H9 (cell line): ENCODE measurements around the gene PRMT6. TPM values are rescaled to one million over a fixed set of nuclear protein-coding genes. Genes with fewer than 3 reads are reported as not detected.
"Not testable (repeated sequence)": the region's sequence is repeated elsewhere in the genome, so short reads cannot be mapped to it uniquely, and the experiment has no call there.

Experiments
- DNase-seq: peaks from one replicate; pipeline ENCODE4 v3.0.0-alpha.2; 2017
- H2AFZ ChIP-seq: one replicate; pipeline ENCODE4 v1.6.1; 2013; ENCODE audit warnings: mild to moderate bottlenecking, low read length, control low read depth, moderate library complexity
- H2AK5ac ChIP-seq: 2 replicates; pipeline ENCODE4 v1.6.1; 2013; ENCODE audit warnings: low read length, control low read depth, mixed read lengths; ENCODE audit not compliant: insufficient read length
- H2BK120ac ChIP-seq: one replicate; pipeline ENCODE4 v1.6.1; 2013; ENCODE audit warnings: low read depth, mild to moderate bottlenecking, low read length, control low read depth, inconsistent platforms; ENCODE audit not compliant: poor library complexity, severe bottlenecking
- H2BK12ac ChIP-seq: 2 replicates; pipeline ENCODE4 v1.6.1; 2013; ENCODE audit warnings: low read length, control low read depth, mixed read lengths, low read depth; ENCODE audit not compliant: insufficient read length
- H2BK15ac ChIP-seq: 2 replicates; pipeline ENCODE4 v1.6.1; 2013; ENCODE audit warnings: low read depth, low read length, control low read depth
- H2BK20ac ChIP-seq: one replicate; pipeline ENCODE4 v1.6.1; 2013; ENCODE audit warnings: low read depth, mild to moderate bottlenecking, low read length, control low read depth, inconsistent platforms; ENCODE audit not compliant: poor library complexity, severe bottlenecking
- H2BK5ac ChIP-seq: 2 replicates; pipeline ENCODE4 v1.6.1; 2013; ENCODE audit warnings: low read length, control low read depth, mixed read lengths; ENCODE audit not compliant: insufficient read length
- H3K14ac ChIP-seq: 2 replicates; pipeline ENCODE4 v1.6.1; 2013; ENCODE audit warnings: low read length, control low read depth; ENCODE audit not compliant: insufficient read depth
- H3K18ac ChIP-seq: 2 replicates; pipeline ENCODE4 v1.6.1; 2013; ENCODE audit warnings: low read depth, mild to moderate bottlenecking, mixed read lengths, low read length, control low read depth; ENCODE audit not compliant: insufficient read length
- H3K23ac ChIP-seq: 2 replicates; pipeline ENCODE4 v1.6.1; 2013; ENCODE audit warnings: low read length, control low read depth, mixed read lengths, low read depth; ENCODE audit not compliant: insufficient read length
- H3K23me2 ChIP-seq: 2 replicates; pipeline ENCODE4 v1.6.1; 2013; ENCODE audit warnings: low read depth, mild to moderate bottlenecking, mixed read lengths, low read length, control low read depth; ENCODE audit not compliant: insufficient read length, poor library complexity, severe bottlenecking
- H3K27ac ChIP-seq: 2 replicates; pipeline ENCODE4 v1.5.1; 2013; ENCODE audit warnings: low read length, control low read depth, mixed read lengths, low read depth; ENCODE audit not compliant: insufficient read length
- H3K27me3 ChIP-seq: 2 replicates; pipeline ENCODE4 v1.6.1; 2013; ENCODE audit warnings: low read length, control low read depth, inconsistent platforms; ENCODE audit not compliant: insufficient read depth
- H3K4ac ChIP-seq: 2 replicates; pipeline ENCODE4 v1.6.1; 2013; ENCODE audit warnings: low read depth, mild to moderate bottlenecking, control low read depth, inconsistent platforms, low read length, moderate library complexity
- H3K4me1 ChIP-seq: 2 replicates; pipeline ENCODE4 v1.6.1; 2013; ENCODE audit warnings: low read length, control low read depth, inconsistent platforms; ENCODE audit not compliant: insufficient read depth
- H3K4me2 ChIP-seq: 2 replicates; pipeline ENCODE4 v1.6.1; 2013; ENCODE audit warnings: low read length, control low read depth, mixed read lengths; ENCODE audit not compliant: insufficient read length, insufficient read depth
- H3K56ac ChIP-seq: 2 replicates; pipeline ENCODE4 v1.6.1; 2013; ENCODE audit warnings: low read depth, mild to moderate bottlenecking, mixed read lengths, low read length, control low read depth; ENCODE audit not compliant: insufficient read length
- H3K79me1 ChIP-seq: 2 replicates; pipeline ENCODE4 v1.6.1; 2013; ENCODE audit warnings: low read depth, mild to moderate bottlenecking, moderate library complexity, low read length, control low read depth, inconsistent platforms; ENCODE audit not compliant: insufficient read depth, poor library complexity, severe bottlenecking
- H3K79me2 ChIP-seq: 2 replicates; pipeline ENCODE4 v1.6.1; 2013; ENCODE audit warnings: low read length, control low read depth, inconsistent platforms; ENCODE audit not compliant: insufficient read depth
- H3K9ac ChIP-seq: 2 replicates; pipeline ENCODE4 v1.6.1; 2013; ENCODE audit warnings: low read length, control low read depth, mixed read lengths; ENCODE audit not compliant: insufficient read length; ENCODE audit errors: extremely low read depth
- H3K9me3 ChIP-seq: one replicate; pipeline ENCODE4 v1.6.1; 2013; ENCODE audit warnings: low read depth, low read length, inconsistent platforms; ENCODE audit not compliant: control insufficient read depth
- H3T11ph ChIP-seq: one replicate; pipeline ENCODE4 v1.6.1; 2013; ENCODE audit warnings: mild to moderate bottlenecking, low read length, control low read depth, inconsistent platforms
- H4K20me1 ChIP-seq: one replicate; pipeline ENCODE4 v1.6.1; 2013; ENCODE audit not compliant: control insufficient read depth, insufficient read length, insufficient read depth
- H4K5ac ChIP-seq: 2 replicates; pipeline ENCODE4 v1.6.1; 2013; ENCODE audit warnings: low read depth, mild to moderate bottlenecking, mixed read lengths, low read length, control low read depth; ENCODE audit not compliant: insufficient read length
- H4K8ac ChIP-seq: replicated peaks from 2 replicates; pipeline ENCODE4 v1.6.1; 2013; ENCODE audit warnings: low read length, control low read depth, mixed read lengths, low read depth; ENCODE audit not compliant: insufficient read length
- H4K91ac ChIP-seq: 2 replicates; pipeline ENCODE4 v1.6.1; 2013; ENCODE audit warnings: low read depth, mild to moderate bottlenecking, moderate library complexity, mixed read lengths, low read length, control low read depth; ENCODE audit not compliant: insufficient read length
- H3K27ac Mint-ChIP-seq, 3 experiments: 2 replicates in 2 of 3; 3 replicates in 1 of 3; pipeline ENCODE4 v1.8.0; 2020 to 2021; ENCODE audit warnings: mixed read lengths in 3 of 3, mild to moderate bottlenecking in 1 of 3, moderate library complexity in 1 of 3
- H3K27me3 Mint-ChIP-seq: 2 replicates; pipeline ENCODE4 v1.8.0; 2021; ENCODE audit warnings: low read depth, mild to moderate bottlenecking, moderate library complexity, mixed read lengths
- H3K36me3 Mint-ChIP-seq, 3 experiments: 2 replicates in 2 of 3; 3 replicates in 1 of 3; pipeline ENCODE4 v1.8.0; 2020 to 2021; ENCODE audit warnings: low read depth in 3 of 3, mixed read lengths in 3 of 3; ENCODE audit not compliant: insufficient read depth in 1 of 3
- H3K4me1 Mint-ChIP-seq, 2 experiments: 2 replicates each; pipeline ENCODE4 v1.8.0; 2020; ENCODE audit warnings: mixed read lengths in 2 of 2
- H3K4me3 Mint-ChIP-seq, 2 experiments: 2 replicates in 1 of 2; 3 replicates in 1 of 2; pipeline ENCODE4 v1.8.0; 2020 to 2021; ENCODE audit warnings: mild to moderate bottlenecking in 2 of 2, mixed read lengths in 2 of 2, moderate library complexity in 1 of 2
- H3K9me3 Mint-ChIP-seq, 2 experiments: 2 replicates in 1 of 2; 3 replicates in 1 of 2; pipeline ENCODE4 v1.8.0; 2020; ENCODE audit warnings: mild to moderate bottlenecking in 2 of 2, mixed read lengths in 2 of 2, moderate library complexity in 1 of 2
- WGBS: extraction: QIAGEN DNeasy Blood & Tissue Kit; methylation state at CpG from one replicate; pipeline ENCODE4 v1.1.7; 2013; ENCODE audit warnings: missing lambda C conversion rate, low lambda C conversion rate, mixed read lengths; ENCODE audit not compliant: insufficient read length; ENCODE audit errors: extremely low coverage; 5-methylcytosine and 5-hydroxymethylcytosine counted together
- total RNA-seq: library from RNA; stranded (reverse); gene quantifications from 2 replicates; pipeline ENCODE4 v1.2.1, GENCODE V29; 2021
- TF ChIP-seq, protein P1 (sequence below): fragments of 200-600 bp; sonication (generic); conservative IDR thresholded peaks from 3 replicates; pipeline ENCODE4 v1.8.0; 2021; ENCODE audit warnings: antibody characterized with exemption, mild to moderate bottlenecking

Gene PRMT6
- total RNA-seq, 1 experiment from 2014 or later = 37.5 TPM

DNA sequence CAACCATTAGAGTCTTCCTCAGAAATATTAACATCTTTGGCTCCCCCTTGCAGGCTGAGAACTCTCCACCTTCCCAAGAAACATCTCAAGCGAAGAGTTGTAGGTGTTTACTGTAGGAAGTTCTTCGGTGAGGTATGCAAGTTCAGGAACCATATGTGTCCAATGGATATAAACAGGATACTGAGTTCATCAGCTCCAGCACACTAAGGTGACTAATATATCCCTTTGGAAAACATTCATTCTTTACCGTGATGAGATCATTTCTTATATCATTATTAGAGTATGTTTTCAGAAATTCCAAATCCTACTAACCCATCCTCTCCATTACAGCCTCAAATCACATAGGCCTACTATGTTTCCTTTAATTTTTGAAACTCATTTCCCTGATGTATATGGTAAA lies 37.3 kb upstream of the PRMT6 start:
- Histone ChIP-seq H2BK12ac (no peak overlapping the region), H3K14ac (no peak overlapping the region), H4K20me1 (no peaks in the 10 kb centered on the region), H4K5ac (no peak overlapping the region), H3K18ac (no peak overlapping the region), H2AK5ac (no peak overlapping the region), H3K27ac (no peak overlapping the region), H4K8ac (no peak overlapping the region), H4K91ac (no peak overlapping the region), H3K4me2 (no peak overlapping the region), H3K23me2 (no peaks in the 10 kb centered on the region), H3K79me1 (no peaks in the 10 kb centered on the region), H3K9me3 (no peaks in the 10 kb centered on the region), H3K4ac (no peak overlapping the region), H2AFZ (no peak overlapping the region), H3K56ac (no peak overlapping the region), H3K9ac (no peak overlapping the region), H2BK20ac (no peak overlapping the region), H3K79me2 (no peaks in the 10 kb centered on the region), H3T11ph (no peak overlapping the region), H3K23ac (no peak overlapping the region), H3K4me1 (no peaks in the 10 kb centered on the region), H2BK5ac (no peak overlapping the region), H2BK120ac (no peak overlapping the region), H3K27me3 (no peaks in the 10 kb centered on the region), H2BK15ac (no peak overlapping the region)
- no peaks in the 10 kb centered on the region; a peak in 2 of 5 replicates for H3K9me3 Mint-ChIP-seq
- H3K27ac Mint-ChIP-seq = no peak overlapping the region
- no peaks in the 10 kb centered on the region for H3K27me3 Mint-ChIP-seq
- H3K4me3 Mint-ChIP-seq = no peak overlapping the region
- no peaks in the 10 kb centered on the region for H3K36me3 Mint-ChIP-seq
- TF ChIP-seq, protein P1, sequence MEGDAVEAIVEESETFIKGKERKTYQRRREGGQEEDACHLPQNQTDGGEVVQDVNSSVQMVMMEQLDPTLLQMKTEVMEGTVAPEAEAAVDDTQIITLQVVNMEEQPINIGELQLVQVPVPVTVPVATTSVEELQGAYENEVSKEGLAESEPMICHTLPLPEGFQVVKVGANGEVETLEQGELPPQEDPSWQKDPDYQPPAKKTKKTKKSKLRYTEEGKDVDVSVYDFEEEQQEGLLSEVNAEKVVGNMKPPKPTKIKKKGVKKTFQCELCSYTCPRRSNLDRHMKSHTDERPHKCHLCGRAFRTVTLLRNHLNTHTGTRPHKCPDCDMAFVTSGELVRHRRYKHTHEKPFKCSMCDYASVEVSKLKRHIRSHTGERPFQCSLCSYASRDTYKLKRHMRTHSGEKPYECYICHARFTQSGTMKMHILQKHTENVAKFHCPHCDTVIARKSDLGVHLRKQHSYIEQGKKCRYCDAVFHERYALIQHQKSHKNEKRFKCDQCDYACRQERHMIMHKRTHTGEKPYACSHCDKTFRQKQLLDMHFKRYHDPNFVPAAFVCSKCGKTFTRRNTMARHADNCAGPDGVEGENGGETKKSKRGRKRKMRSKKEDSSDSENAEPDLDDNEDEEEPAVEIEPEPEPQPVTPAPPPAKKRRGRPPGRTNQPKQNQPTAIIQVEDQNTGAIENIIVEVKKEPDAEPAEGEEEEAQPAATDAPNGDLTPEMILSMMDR = no peak
- H3K4me1 Mint-ChIP-seq = peaks cover 14% of the 10 kb centered on the region in 2 experiments
- no peak for DNase-seq
- no CpG with 5 or more reads among the region's 3 CpGs for WGBS

DNA sequence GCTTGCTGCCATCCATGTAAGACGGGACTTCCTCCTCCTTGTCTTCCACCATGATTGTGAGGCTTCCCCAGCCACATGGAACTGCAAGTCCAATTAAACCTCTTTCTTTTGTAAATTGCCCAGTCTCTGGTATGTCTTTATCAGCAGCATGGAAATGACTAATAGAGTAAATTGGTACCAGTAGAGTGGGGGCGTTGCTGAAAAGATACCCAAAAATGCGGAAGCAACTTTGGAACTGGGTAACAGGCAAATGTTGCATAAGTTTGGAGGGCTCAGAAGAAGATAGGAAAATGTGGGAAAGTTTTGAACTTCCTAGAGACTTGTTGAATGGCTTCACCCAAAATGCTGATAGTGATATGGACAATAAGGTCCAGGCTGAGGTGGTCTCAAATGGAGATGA lies 17.6 kb upstream of the PRMT6 start:
- H3K27me3 Mint-ChIP-seq, H3T11ph ChIP-seq, H3K79me2 ChIP-seq, H2BK15ac ChIP-seq, H3K23me2 ChIP-seq, H2BK5ac ChIP-seq, H3K79me1 ChIP-seq, H2BK120ac ChIP-seq, H3K56ac ChIP-seq, H3K4me3 Mint-ChIP-seq, H4K20me1 ChIP-seq, H2BK20ac ChIP-seq, H3K4me1 ChIP-seq, H3K27ac ChIP-seq, H3K14ac ChIP-seq, H3K9ac ChIP-seq, DNase-seq, H2AFZ ChIP-seq, H3K4me1 Mint-ChIP-seq, H3K18ac ChIP-seq, H3K9me3 ChIP-seq, H3K23ac ChIP-seq, H3K27me3 ChIP-seq, H3K4ac ChIP-seq, H2BK12ac ChIP-seq, H4K8ac ChIP-seq, H4K5ac ChIP-seq, H2AK5ac ChIP-seq, H4K91ac ChIP-seq, H3K4me2 ChIP-seq: not testable (repeated sequence)
- Mint-ChIP-seq H3K9me3 (peaks cover 22% of the 10 kb centered on the region in 2 experiments), H3K27ac (peak overlapping the region in 1 of 3 experiments; percentile 72; a peak in 1 of 7 replicates), H3K36me3 (peaks cover 17 to 23% (median 19%) of the 10 kb centered on the region in 3 experiments)
- WGBS = no CpG with 5 or more reads among the region's 3 CpGs
